SK-N-SH (cell line): Measurements from ENCODE around the gene NKD1. TPM values are rescaled to one million over a fixed set of nuclear protein-coding genes. Genes with fewer than 3 reads are reported as not detected.

Source experiments
- CTCF ChIA-PET: fragments of 300-600, 350-600 bp; formaldehyde crosslinking; extraction: SDS; loops from one replicate; lab custom pipeline; 2021; lab: Yijun Ruan, JAX
- POLR2A ChIA-PET: fragments of 350-600 bp; sonication (Branson Sonifier 250); formaldehyde crosslinking; extraction: SDS; loops from one replicate; lab custom pipeline; 2020; ENCODE audit warnings: antibody characterized with exemption, inconsistent platforms; lab: Yijun Ruan, JAX
- DNase-seq: peaks from one replicate; pipeline ENCODE4 v3.0.0; 2012
- H2AFZ ChIP-seq: fragments of 200-600 bp; sonication (generic); 2 replicates; pipeline ENCODE4 v1.8.1; 2016; ENCODE audit warnings: antibody characterized with exemption, mild to moderate bottlenecking, low read depth
- H3F3A ChIP-seq: fragments of 200-600 bp; sonication (generic); replicated peaks from 2 replicates; pipeline ENCODE3; 2016; ENCODE audit warnings: antibody characterized with exemption, mild to moderate bottlenecking; ENCODE audit not compliant: insufficient read depth
- H3K27ac ChIP-seq, 2 experiments: fragments of 200-500 bp in 1 of 2; fragments of 200-600 bp in 1 of 2; sonication (Bioruptor generic) in 1 of 2; sonication (generic), shearing (Covaris generic) in 1 of 2; 2 replicates each; pipeline versions ENCODE4 v1.5.1 to v1.6.1; 2014 to 2016; ENCODE audit warnings: low read depth in 2 of 2, inconsistent platforms in 1 of 2, low read length in 1 of 2, mild to moderate bottlenecking in 1 of 2, mixed read lengths in 1 of 2
- H3K27me3 ChIP-seq: fragments of 200-600 bp; sonication (generic), shearing (Covaris generic); 2 replicates; pipeline ENCODE4 v1.6.1; 2016; ENCODE audit warnings: mixed run types; ENCODE audit not compliant: insufficient read depth
- H3K36me3 ChIP-seq, 2 experiments: fragments of 200-500 bp in 1 of 2; fragments of 200-600 bp in 1 of 2; sonication (Bioruptor generic) in 1 of 2; sonication (generic) in 1 of 2; replicated peaks in 1 of 2; 2 replicates each; pipeline versions ENCODE3 to v1.5.1; 2014 to 2016; ENCODE audit warnings: low read length in 1 of 2, mild to moderate bottlenecking in 1 of 2; ENCODE audit not compliant: insufficient read depth in 2 of 2, control insufficient read depth in 1 of 2
- H3K4me1 ChIP-seq, 2 experiments: fragments of 200-500 bp in 1 of 2; fragments of 200-600 bp in 1 of 2; sonication (Bioruptor generic) in 1 of 2; sonication (generic), shearing (Covaris generic) in 1 of 2; 2 replicates each; pipeline versions ENCODE4 v1.5.1 to v1.6.1; 2014 to 2016; ENCODE audit warnings: low read depth in 1 of 2, low read length in 1 of 2, mixed run types in 1 of 2; ENCODE audit not compliant: insufficient read depth in 2 of 2, control insufficient read depth in 1 of 2
- H3K4me2 ChIP-seq: fragments of 200-600 bp; sonication (generic), shearing (Covaris generic); 2 replicates; pipeline ENCODE4 v1.6.1; 2017; ENCODE audit warnings: mixed run types
- H3K4me3 ChIP-seq, 2 experiments: fragments of 200-500 bp in 1 of 2; fragments of 200-600 bp in 1 of 2; sonication (Bioruptor generic) in 1 of 2; sonication (generic), shearing (Covaris generic) in 1 of 2; 2 replicates each; pipeline versions ENCODE4 v1.5.1 to v1.8.1; 2014 to 2016; ENCODE audit warnings: low read depth in 2 of 2, inconsistent platforms in 1 of 2, low read length in 1 of 2, mild to moderate bottlenecking in 1 of 2, mixed read lengths in 1 of 2, moderate library complexity in 1 of 2
- H3K79me2 ChIP-seq: fragments of 200-600 bp; sonication (generic); 2 replicates; pipeline ENCODE4 v1.8.1; 2017; ENCODE audit warnings: mild to moderate bottlenecking; ENCODE audit not compliant: insufficient read depth
- H3K9ac ChIP-seq: fragments of 200-600 bp; sonication (generic); 2 replicates; pipeline ENCODE4 v1.6.1; 2017; ENCODE audit warnings: mixed run types
- H3K9me2 ChIP-seq: fragments of 200-600 bp; sonication (generic); 2 replicates; pipeline ENCODE4 v1.6.1; 2017; ENCODE audit warnings: mixed run types
- H3K9me3 ChIP-seq: fragments of 200-600 bp; sonication (generic); 2 replicates; pipeline ENCODE4 v1.6.1; 2017; ENCODE audit warnings: mixed run types, mild to moderate bottlenecking, moderate library complexity
- H4K20me1 ChIP-seq: fragments of 200-600 bp; sonication (generic); 2 replicates; pipeline ENCODE4 v1.6.1; 2017; ENCODE audit warnings: mild to moderate bottlenecking, mixed run types; ENCODE audit not compliant: insufficient read depth
- CTCF ChIP-seq: fragments of 200-600 bp; sonication (generic); IDR thresholded peaks from 2 replicates; pipeline ENCODE4 v1.6.1; 2017; ENCODE audit warnings: antibody characterized with exemption, mild to moderate bottlenecking, moderate library complexity
- EP300 ChIP-seq, 2 experiments: IDR thresholded peaks; 2 replicates each; pipeline versions ENCODE4 v1.4.0 to v1.6.1; 2012; ENCODE audit warnings: borderline replicate concordance in 1 of 2, low read depth in 1 of 2, low read length in 1 of 2
- EZH2phosphoT487 ChIP-seq: fragments of 200-600 bp; sonication (generic); IDR thresholded peaks from 2 replicates; pipeline ENCODE4 v1.6.1; 2017; ENCODE audit warnings: low read depth, mixed run types, mild to moderate bottlenecking, antibody characterized with exemption, moderate library complexity, borderline replicate concordance
- FOSL2 ChIP-seq: IDR thresholded peaks from 2 replicates; pipeline ENCODE4 v1.4.0; 2012; ENCODE audit warnings: low read depth, mild to moderate bottlenecking, moderate library complexity, borderline replicate concordance
- FOXJ3 ChIP-seq: sonication (generic); formaldehyde crosslinking; IDR thresholded peaks from 2 replicates; pipeline ENCODE4 v1.5.1; 2020; ENCODE audit warnings: mild to moderate bottlenecking, missing genetic modification reagents
- GABPA ChIP-seq: IDR thresholded peaks from 2 replicates; pipeline ENCODE4 v1.4.0; 2012; ENCODE audit warnings: low read depth, mild to moderate bottlenecking
- IRF3 ChIP-seq: fragments of 150-350 bp; IDR thresholded peaks from 2 replicates; pipeline ENCODE4 v1.6.1; 2016; ENCODE audit warnings: mild to moderate bottlenecking, low read depth, low read length
- POLR2AphosphoS5 ChIP-seq: IDR thresholded peaks from 2 replicates; pipeline ENCODE4 v1.6.1; 2012; ENCODE audit warnings: low read depth, low read length
- RAD21 ChIP-seq: IDR thresholded peaks from 2 replicates; pipeline ENCODE4 v1.6.1; 2012; ENCODE audit warnings: mild to moderate bottlenecking, low read length
- RCOR1 ChIP-seq: fragments of 150-350 bp; IDR thresholded peaks from 2 replicates; pipeline ENCODE4 v1.6.1; 2017; ENCODE audit warnings: antibody characterized with exemption, low read length
- REST ChIP-seq: IDR thresholded peaks from 2 replicates; pipeline ENCODE4 v1.6.1; 2012; ENCODE audit warnings: mild to moderate bottlenecking, low read depth, low read length, moderate library complexity
- SIN3A ChIP-seq: IDR thresholded peaks from 2 replicates; pipeline ENCODE4 v1.6.1; 2012; ENCODE audit warnings: low read depth, mild to moderate bottlenecking, low read length, moderate library complexity, borderline replicate concordance
- TAF1 ChIP-seq: IDR thresholded peaks from 2 replicates; pipeline ENCODE4 v1.6.1; 2012; ENCODE audit warnings: low read depth, mild to moderate bottlenecking, low read length, moderate library complexity, borderline replicate concordance
- TCF12 ChIP-seq: IDR thresholded peaks from 2 replicates; pipeline ENCODE4 v1.4.0; 2012
- TEAD4 ChIP-seq: IDR thresholded peaks from 2 replicates; pipeline ENCODE4 v1.4.0; 2012; ENCODE audit warnings: mild to moderate bottlenecking, borderline replicate concordance; ENCODE audit not compliant: insufficient read depth
- USF2 ChIP-seq: fragments of 150-350 bp; IDR thresholded peaks from 2 replicates; pipeline ENCODE4 v1.6.1; 2017; ENCODE audit warnings: antibody characterized with exemption, low read length, low read depth, borderline replicate concordance
- ZBTB33 ChIP-seq: IDR thresholded peaks from 2 replicates; pipeline ENCODE4 v1.4.0; 2012; ENCODE audit warnings: low read depth, borderline replicate concordance
- WGBS: methylation state at CpG from one replicate; pipeline ENCODE4 v1.1.6; 2017; ENCODE audit warnings: low lambda C conversion rate; 5-methylcytosine and 5-hydroxymethylcytosine counted together
- polyA plus RNA-seq, 3 experiments: library from polyadenylated mRNA; depleted of rRNA; stranded (reverse); fragments of >200 nt; gene quantifications; 2 replicates each; pipeline ENCODE4 v1.2.3, GENCODE V29; 2012

Gene NKD1
- polyA plus RNA-seq, 1 of the 3 experiments (the other 2 are of a cell fraction), result 0.02 TPM

- Histone ChIP-seq H3K9me2 (no peaks in the 10 kb centered on the region), H4K20me1 (no peaks in the 10 kb centered on the region), H3F3A (no peaks in the 10 kb centered on the region), H3K27me3 (no peaks in the 10 kb centered on the region), H3K4me2 (no peak overlapping the region), H3K36me3 (no peaks in the 10 kb centered on the region), H3K4me1 (peaks cover 0 to 25% of the 10 kb centered on the region in 2 experiments; a peak in 1 of 4 replicates), H3K4me3 (no peak overlapping the region; a peak in 1 of 4 replicates), H2AFZ (no peak overlapping the region), H3K9ac (no peak overlapping the region), H3K27ac (no peak overlapping the region), H3K9me3 (no peaks in the 10 kb centered on the region), H3K79me2 (no peaks in the 10 kb centered on the region)
- ChIA-PET POLR2A (no interaction called here), CTCF (interaction anchor here (0.6 to 4.6 kb wide), 12 partner anchors 10 to 397 kb away, joined by 3 to 29 read pairs (median 4); no protein-coding TSS in a partner anchor)
- 70% methylated on average over 9 of the region's 9 CpGs for WGBS
- peak; percentile 48 for DNase-seq
- TF ChIP-seq USF2, result no peak
- peak; percentile 50 for TF ChIP-seq RAD21
- no peak for TF ChIP-seq REST
- no peak for TF ChIP-seq FOSL2
- no peak for TF ChIP-seq GABPA
- TF ChIP-seq POLR2AphosphoS5, result no peak
- TF ChIP-seq EP300 (IDR thresholded peaks at IDR 0.05; ENCODE audit: borderline replicate concordance in 1 of 2, low read depth in 1 of 2, low read length in 1 of 2), result no peak
- no peak for TF ChIP-seq SIN3A
- no peak for TF ChIP-seq ZBTB33
- TF ChIP-seq TAF1, result no peak
- no peak for TF ChIP-seq IRF3
- no peak for TF ChIP-seq TEAD4
- no peak for TF ChIP-seq TCF12
- no peak for TF ChIP-seq EZH2phosphoT487
- TF ChIP-seq FOXJ3 (CRISPR knock-in tag), result no peak
- TF ChIP-seq CTCF, result peak; percentile 33; the same call in 1 of the 2 replicates
- no peak for TF ChIP-seq RCOR1
These were observed 45.4 kb downstream of the NKD1 start for GRCh38 chr16:50593410-50594150.
